Activated CD8-positive, alpha-beta T cell treated with anti-CD3 and anti-CD28 coated beads, Interleukin-2, amount 10 ng/mL, durations not matched to agents 7 days and 5 days (primary cell): ENCODE measurements around the gene ADAM33. TPM values are rescaled to one million over a fixed set of nuclear protein-coding genes. Genes with fewer than 3 reads are reported as not detected.

Experiments
- ATAC-seq: fragments of 150-1000 bp; cut with Tn5 transposase; one replicate; pipeline ENCODE4 v1.10.0; 2021; ENCODE audit warnings: moderate library complexity
- CTCF ChIA-PET: fragments of 350-600 bp; sonication (Branson Sonifier 250); formaldehyde crosslinking; loops from one replicate; lab custom pipeline; 2021; ENCODE audit warnings: antibody characterized with exemption; lab: Charles Lee
- POLR2A ChIA-PET: fragments of 350-600 bp; sonication (Branson Sonifier 250); formaldehyde crosslinking; loops from one replicate; lab custom pipeline; 2021; ENCODE audit warnings: antibody characterized with exemption; lab: Charles Lee
- DNase-seq: peaks from one replicate; pipeline ENCODE4 v3.0.0-alpha.2; 2020
- H3K27ac Mint-ChIP-seq: one replicate; pipeline ENCODE4 v1.8.0; 2021; ENCODE audit warnings: mild to moderate bottlenecking, mixed read lengths
- H3K27me3 Mint-ChIP-seq: one replicate; pipeline ENCODE4 v1.8.0; 2021; ENCODE audit warnings: low read depth, mixed read lengths
- H3K36me3 Mint-ChIP-seq: one replicate; pipeline ENCODE4 v1.8.0; 2021; ENCODE audit warnings: low read depth, mixed read lengths
- H3K4me1 Mint-ChIP-seq: one replicate; pipeline ENCODE4 v1.8.0; 2021; ENCODE audit warnings: low read depth, mixed read lengths
- H3K4me3 Mint-ChIP-seq: one replicate; pipeline ENCODE4 v1.8.0; 2021; ENCODE audit warnings: mild to moderate bottlenecking, mixed read lengths
- H3K9me3 Mint-ChIP-seq: one replicate; pipeline ENCODE4 v1.8.0; 2022; ENCODE audit warnings: mixed read lengths; ENCODE audit not compliant: insufficient read depth
- total RNA-seq, 2 experiments: library from RNA; stranded (reverse); gene quantifications; one replicate each; pipeline ENCODE4 v1.2.3, GENCODE V29; 2021

ADAM33 gene
- total RNA-seq, 2 experiments from 2014 or later = not detected

DNA sequence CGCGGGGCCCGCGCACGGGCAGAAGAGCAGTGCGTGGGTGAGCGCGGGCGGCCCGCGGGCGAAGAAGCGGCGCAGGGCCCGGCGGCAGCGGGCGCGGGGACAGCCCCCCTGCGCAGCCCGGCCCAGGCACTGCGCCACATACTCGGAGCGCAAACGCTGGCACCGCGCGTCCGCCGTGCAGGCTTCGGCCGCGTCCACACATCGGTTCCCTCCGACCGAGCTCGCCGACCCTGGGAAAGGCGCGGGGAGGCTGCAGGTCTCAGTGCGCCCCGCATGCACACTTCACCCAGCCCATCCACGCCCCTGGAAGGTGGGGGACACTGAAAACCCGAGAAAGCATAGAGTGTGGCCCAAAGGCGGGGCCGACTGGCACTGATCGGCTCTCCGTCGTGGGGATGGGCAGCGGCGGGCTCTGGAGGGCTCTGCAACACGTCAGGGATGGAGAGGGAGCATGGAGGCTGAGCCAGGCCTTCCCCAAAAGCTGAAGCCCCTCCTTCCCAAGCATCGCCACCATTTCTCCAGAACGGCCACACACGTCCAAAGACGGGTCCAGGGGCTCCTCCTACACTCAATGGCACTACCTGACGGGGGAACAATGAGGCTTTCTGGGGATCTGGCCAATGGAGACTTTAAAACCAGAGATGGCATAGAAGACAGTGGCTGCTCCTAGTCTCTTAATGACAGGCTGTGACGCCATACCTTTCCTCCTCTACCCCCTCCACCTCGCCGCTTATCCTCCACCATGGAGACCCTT is 20.6 kb downstream of the ADAM33 start:
- peaks cover 67% of the 10 kb centered on the region for H3K27me3 Mint-ChIP-seq
- CTCF ChIA-PET = interaction anchor here (1.9 kb wide), 1 partner anchor 15 kb away, joined by 5 read pairs; no protein-coding TSS in a partner anchor
- H3K36me3 Mint-ChIP-seq = no peaks in the 10 kb centered on the region
- H3K27ac Mint-ChIP-seq = no peak overlapping the region
- no peaks in the 10 kb centered on the region for H3K9me3 Mint-ChIP-seq
- POLR2A ChIA-PET = no interaction called here
- H3K4me3 Mint-ChIP-seq = no peak overlapping the region
- ATAC-seq (no peak), DNase-seq (no peak)
- H3K4me1 Mint-ChIP-seq = peaks cover 32% of the 10 kb centered on the region

DNA sequence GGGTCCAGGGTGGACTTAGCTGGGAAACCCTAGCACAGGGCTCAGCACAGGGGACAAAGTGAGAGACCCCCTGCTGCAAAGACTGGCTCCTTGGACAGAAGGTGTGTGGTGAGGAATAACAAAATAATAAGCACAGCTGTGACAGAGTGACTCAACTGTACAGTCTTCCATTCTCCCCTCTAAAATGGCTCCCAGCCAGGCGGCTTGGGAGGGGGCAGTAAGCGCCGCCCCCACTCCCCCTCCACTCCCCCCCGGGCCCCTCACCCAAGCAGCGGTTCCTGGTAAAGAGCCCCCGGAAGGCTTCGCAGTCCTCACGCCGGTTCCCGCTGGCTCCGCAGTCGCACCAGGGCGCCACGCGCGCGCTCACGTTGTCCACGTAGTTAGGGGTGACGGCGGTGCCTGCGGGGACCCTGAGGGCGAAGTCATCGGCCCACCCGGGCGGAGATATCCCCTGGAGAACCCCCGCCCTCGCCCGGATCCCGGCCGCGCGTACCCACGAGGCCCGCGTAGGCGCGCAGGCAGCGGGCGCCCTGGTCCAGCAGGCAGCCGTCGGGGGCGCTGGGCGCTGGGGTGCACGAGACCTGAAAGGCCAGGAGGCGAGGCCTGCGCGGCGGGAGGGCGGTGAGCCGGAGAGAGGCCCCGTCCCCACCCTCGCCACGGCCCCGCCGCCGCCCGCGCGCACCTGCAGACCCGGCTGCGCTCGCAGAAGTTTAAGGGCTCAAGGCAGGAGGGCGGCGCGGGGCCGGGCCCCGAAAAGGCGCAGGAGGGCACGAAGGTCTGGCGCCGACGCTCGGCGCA is 21.3 kb downstream of the ADAM33 start:
- no peak overlapping the region for H3K27ac Mint-ChIP-seq
- ChIA-PET CTCF (no interaction called here), POLR2A (no interaction called here)
- ATAC-seq = no peak
- H3K9me3 Mint-ChIP-seq = no peaks in the 10 kb centered on the region
- no peaks in the 10 kb centered on the region for H3K36me3 Mint-ChIP-seq
- H3K4me1 Mint-ChIP-seq = peaks cover 24% of the 10 kb centered on the region
- H3K27me3 Mint-ChIP-seq = peaks cover 73% of the 10 kb centered on the region
- DNase-seq = no peak
- H3K4me3 Mint-ChIP-seq = no peak overlapping the region

DNA sequence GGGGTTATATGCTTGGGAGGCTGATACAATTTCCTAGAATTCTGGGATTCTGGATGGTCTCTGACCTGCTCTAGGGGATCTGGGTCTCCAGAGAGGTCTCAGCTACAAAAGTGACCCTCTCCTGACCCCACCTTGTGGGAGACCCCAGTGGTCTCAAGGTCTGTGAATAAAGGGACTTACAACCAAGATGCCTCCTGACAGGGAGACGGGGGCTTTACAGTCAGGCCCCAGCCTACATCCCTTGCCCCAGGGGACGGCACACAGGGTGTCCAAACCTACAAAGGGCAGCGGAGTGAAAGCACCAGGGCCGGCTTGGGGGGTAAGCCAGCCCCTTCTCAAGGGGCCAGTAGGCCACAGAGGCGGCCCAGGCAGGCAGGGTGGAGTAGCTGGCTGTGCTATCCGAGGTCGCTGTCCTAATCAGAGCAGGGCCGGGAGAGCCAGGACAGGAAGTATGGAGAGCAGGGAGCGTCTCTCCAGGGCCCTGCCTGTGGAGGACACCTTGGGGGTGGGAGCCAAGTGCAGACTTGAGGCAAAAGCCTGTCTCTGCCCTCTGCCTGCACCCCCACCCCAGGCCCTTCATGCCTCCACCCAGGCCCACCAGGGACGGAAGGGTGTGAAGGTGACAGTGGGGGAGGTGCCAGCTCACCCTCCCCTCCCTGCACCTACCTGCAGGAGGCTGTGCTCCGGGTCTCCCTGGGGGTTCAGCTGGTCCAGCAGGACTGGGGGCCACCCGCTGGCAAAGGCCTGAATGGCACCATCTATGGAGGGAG is 22.1 kb downstream of the ADAM33 start:
- H3K27me3 Mint-ChIP-seq = peaks cover 73% of the 10 kb centered on the region
- ChIA-PET POLR2A (no interaction called here), CTCF (interaction anchor here (0.9 to 1.3 kb wide), 2 partner anchors 50 to 51 kb away, joined by 3 to 4 read pairs; no protein-coding TSS in a partner anchor)
- DNase-seq (no peak), ATAC-seq (no peak)
- H3K4me3 Mint-ChIP-seq = no peak overlapping the region
- peaks cover 16% of the 10 kb centered on the region for H3K4me1 Mint-ChIP-seq
- H3K9me3 Mint-ChIP-seq = no peaks in the 10 kb centered on the region
- H3K27ac Mint-ChIP-seq = no peak overlapping the region
- no peaks in the 10 kb centered on the region for H3K36me3 Mint-ChIP-seq

DNA sequence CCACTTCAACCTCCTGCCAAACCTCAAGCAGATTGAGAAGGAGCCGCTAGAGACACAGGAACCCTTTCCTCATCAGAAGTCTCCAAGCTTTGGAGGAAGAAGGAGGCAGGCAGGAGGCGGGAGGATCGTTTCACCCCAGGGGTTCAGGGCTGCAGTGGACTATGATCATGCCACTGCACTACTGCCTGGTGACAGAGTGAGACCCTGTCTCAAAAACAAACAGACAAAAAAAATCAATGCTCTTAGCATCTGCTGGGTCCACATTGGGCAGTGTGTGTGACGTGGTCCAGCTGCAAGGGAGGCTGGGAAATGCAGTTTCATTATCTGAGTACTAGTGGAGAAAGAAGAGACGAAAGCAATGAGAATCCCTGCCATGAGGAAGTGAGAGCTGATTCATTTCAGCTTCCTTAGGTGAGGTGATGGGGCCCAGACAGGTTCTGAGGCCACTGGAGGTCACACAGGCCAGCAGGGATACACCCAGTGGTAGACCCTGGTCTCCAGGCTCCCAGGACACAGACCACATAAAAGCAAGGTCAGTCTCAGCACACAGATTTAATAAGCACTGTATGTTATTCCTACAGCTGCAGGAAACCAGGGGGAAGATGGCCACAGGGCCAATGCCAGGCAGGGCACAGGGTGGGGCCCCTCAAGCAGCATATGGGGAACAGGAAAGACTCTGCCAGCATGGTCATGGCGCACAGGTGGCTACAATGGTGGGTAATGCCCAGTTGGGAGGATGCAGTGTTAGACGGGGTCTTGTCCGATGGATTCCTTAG is 22.9 kb downstream of the ADAM33 start:
- POLR2A ChIA-PET = interaction anchor here (0.6 kb wide), 1 partner anchor 32 kb away, joined by 3 read pairs; no protein-coding TSS in a partner anchor
- ATAC-seq (peak; percentile 62), DNase-seq (no peak)
- no peak overlapping the region for H3K27ac Mint-ChIP-seq
- peaks cover 15% of the 10 kb centered on the region for H3K4me1 Mint-ChIP-seq
- CTCF ChIA-PET = interaction anchor here (0.9 to 1.4 kb wide), 4 partner anchors 18 to 95 kb away, joined by 3 to 4 read pairs (median 4); no protein-coding TSS in a partner anchor
- H3K27me3 Mint-ChIP-seq = peaks cover 67% of the 10 kb centered on the region
- no peaks in the 10 kb centered on the region for H3K36me3 Mint-ChIP-seq
- no peak overlapping the region for H3K4me3 Mint-ChIP-seq
- H3K9me3 Mint-ChIP-seq = no peaks in the 10 kb centered on the region

DNA sequence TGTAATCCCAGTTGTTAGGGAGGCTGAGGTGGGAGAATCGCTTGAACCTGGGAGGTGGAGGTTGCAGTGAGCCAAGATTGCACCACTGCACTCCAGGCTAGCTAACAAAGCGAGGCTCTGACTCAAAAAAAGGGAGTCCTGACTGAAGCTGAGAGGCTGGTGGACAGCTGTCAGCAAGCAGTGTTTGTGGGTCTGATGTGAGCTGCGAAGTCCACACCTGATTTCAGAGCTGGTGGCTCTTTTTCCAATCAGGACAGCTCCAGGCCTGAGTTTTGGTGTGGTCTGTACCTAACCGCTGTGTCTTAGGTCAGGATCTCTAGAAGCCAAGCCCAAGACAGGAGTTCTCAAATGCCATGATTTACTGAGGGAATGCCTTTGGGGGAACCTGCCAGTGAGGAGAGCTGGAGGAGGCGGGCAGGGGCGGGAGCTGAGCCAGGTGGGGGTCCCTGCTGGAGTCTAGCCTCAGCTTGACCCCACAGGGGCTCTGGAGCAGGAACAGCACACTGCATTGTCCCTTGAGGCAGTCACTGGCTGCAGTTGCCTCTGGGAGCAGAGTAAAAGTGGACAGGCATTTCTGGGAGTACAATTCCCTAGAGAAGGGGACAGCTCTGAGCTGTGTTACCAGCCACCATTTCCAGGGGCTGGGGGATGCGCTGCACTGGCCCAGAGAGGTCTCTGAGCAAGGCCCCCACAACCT is 23.6 kb downstream of the ADAM33 start:
- no peak for ATAC-seq
- no peaks in the 10 kb centered on the region for H3K36me3 Mint-ChIP-seq
- POLR2A ChIA-PET = no interaction called here
- H3K4me1 Mint-ChIP-seq = peaks cover 22% of the 10 kb centered on the region
- H3K27ac Mint-ChIP-seq = no peak overlapping the region
- CTCF ChIA-PET = interaction anchor here (0.9 to 1.4 kb wide), 4 partner anchors 19 to 94 kb away, joined by 3 to 4 read pairs (median 4); no protein-coding TSS in a partner anchor
- no peak overlapping the region for H3K4me3 Mint-ChIP-seq
- peaks cover 63% of the 10 kb centered on the region for H3K27me3 Mint-ChIP-seq
- no peak for DNase-seq
- H3K9me3 Mint-ChIP-seq = no peaks in the 10 kb centered on the region

DNA sequence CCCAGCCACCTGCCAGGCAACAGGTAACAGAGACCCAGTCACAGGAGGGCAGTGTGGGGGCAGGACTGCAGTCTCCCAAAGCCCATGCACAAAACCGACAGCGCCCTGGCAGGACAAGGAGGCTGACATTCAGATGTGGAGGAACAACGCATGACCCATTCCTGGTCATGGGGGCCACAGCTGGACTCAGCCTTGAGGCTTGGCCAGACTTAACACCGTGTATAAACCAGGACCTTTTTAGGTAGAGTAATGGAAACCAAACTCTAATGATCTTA is 26.7 kb downstream of the ADAM33 start:
- H3K27me3 Mint-ChIP-seq = peaks cover 40% of the 10 kb centered on the region
- ChIA-PET POLR2A (no interaction called here), CTCF (interaction anchor here (1.3 to 2.2 kb wide), 3 partner anchors 22 to 92 kb away, joined by 3 to 7 read pairs (median 5); no protein-coding TSS in a partner anchor)
- ATAC-seq (no peak), DNase-seq (no peak)
- no peak overlapping the region for H3K4me3 Mint-ChIP-seq
- peaks cover 29% of the 10 kb centered on the region for H3K4me1 Mint-ChIP-seq
- H3K36me3 Mint-ChIP-seq = no peaks in the 10 kb centered on the region
- H3K27ac Mint-ChIP-seq = no peak overlapping the region
- H3K9me3 Mint-ChIP-seq = no peaks in the 10 kb centered on the region

DNA sequence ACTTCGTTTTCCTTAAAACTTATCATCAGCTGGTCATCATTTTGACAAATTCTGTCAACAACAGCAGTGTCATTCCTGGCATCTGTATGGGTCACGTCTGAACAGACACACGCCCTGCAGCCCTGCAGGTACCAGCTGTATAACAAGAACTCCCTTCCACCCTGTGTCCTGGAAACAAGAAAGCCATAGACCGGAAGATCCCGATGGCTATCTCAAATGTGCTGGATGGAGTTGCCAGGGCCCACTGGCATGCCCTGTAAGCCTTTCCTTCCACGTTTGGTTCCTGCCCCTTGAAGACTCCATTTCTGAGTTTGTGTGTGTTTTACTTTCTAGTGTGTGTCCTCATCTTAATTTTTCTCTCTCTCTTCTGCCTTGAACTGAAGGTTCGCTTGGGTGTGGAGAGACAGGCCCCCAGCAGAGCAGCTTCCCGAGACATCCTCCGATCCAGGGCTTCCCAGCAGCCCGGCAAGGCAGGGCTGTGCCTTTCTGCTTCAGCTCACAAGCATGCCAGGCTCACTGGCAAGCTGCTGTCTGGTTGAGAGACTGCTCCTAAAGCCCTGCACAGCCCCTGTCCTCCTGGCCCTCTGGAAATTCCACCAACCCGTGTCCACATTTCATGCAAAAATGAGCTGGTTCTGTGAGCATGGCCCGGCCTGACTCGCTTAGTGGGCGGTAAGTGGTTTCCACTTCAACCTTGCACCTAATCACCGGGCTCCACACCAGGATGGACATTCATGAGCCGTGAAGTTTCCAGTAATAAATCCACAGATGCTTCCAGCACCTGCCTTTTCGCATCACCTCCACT is 27.3 kb downstream of the ADAM33 start:
- DNase-seq = no peak
- H3K27ac Mint-ChIP-seq = no peak overlapping the region
- peaks cover 25% of the 10 kb centered on the region for H3K4me1 Mint-ChIP-seq
- no peaks in the 10 kb centered on the region for H3K9me3 Mint-ChIP-seq
- no peak overlapping the region for H3K4me3 Mint-ChIP-seq
- ChIA-PET CTCF (interaction anchor here (1.3 to 2.2 kb wide), 2 partner anchors 22 to 91 kb away, joined by 3 to 7 read pairs; no protein-coding TSS in a partner anchor), POLR2A (no interaction called here)
- H3K36me3 Mint-ChIP-seq = no peaks in the 10 kb centered on the region
- ATAC-seq = no peak
- H3K27me3 Mint-ChIP-seq = peaks cover 34% of the 10 kb centered on the region

DNA sequence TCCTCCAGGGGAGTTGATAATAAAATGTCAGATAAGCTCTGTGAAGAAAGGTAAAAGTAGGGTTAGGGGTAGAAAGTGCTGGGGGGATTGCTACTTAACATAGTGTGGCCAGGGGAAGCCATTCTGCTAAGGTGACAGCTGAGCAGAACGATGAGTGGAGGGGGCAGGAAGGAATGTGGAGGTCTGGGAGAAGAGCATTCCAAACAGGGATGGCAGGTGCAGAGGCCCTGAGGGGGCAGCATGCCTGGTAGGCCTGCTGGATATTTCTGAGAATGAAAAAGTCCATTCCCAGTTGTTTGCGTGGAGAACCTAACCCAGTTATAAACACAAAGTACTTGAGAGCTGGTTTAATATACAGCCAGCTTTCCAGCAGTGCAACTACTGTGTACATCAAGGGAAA is 27.9 kb downstream of the ADAM33 start:
- POLR2A ChIA-PET = no interaction called here

DNA sequence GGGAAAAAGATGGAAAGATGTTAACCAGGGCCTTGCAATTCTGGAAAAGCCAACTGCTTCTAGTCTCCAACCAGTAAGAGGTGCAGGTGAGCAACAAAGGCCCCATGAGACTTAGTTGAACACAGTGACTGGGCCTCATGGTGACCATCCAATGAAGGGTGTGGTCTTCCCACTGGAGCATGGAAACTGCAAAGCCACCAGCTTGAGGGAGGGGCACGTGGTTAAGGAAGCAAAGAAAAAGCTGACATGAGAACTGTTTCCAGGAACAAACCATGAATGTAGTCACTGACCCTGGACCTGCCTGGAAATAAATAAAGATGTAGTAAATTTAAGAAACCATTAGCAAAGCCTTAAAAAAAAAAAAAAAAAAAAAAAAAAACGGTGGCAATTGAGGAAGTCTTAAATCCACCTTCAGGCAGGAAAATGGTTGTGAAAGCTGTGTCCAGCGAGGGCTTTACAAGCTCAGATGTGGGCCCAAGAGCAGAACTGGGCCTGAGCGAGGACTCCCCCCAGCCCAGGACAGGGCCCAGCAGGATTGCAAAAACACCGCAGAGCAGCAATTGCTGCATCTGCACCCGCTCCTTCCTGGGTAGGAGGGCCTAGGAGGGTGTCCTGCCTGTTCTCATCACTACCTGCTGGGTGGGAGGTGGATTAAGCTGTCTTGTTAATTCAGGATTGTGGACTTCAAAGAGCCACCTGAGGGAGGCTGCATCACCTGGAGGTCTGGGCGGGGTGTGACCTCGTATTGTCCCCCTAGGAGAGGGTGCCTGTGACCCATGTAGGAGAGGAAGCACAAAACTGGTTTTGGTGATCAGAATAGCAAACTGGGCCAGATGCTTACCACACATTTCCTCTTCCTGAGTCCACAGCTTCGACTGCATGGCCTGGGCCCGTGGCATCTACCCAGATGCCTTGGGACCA is 28.9 kb downstream of the ADAM33 start:
- ChIA-PET POLR2A (no interaction called here), CTCF (interaction anchor here (0.7 to 2.2 kb wide), 2 partner anchors 24 to 58 kb away, joined by 3 to 7 read pairs; no protein-coding TSS in a partner anchor)
- ATAC-seq = no peak
- Mint-ChIP-seq H3K9me3 (no peaks in the 10 kb centered on the region), H3K4me3 (no peak overlapping the region), H3K4me1 (peaks cover 16% of the 10 kb centered on the region), H3K27ac (no peak overlapping the region), H3K36me3 (peaks cover 3% of the 10 kb centered on the region), H3K27me3 (peaks cover 23% of the 10 kb centered on the region)
- no peak for DNase-seq

More for the DNA sequence above, 27.9 kb downstream of the ADAM33 start:
- DNase-seq (no peak), ATAC-seq (no peak)
- H3K36me3 Mint-ChIP-seq = no peaks in the 10 kb centered on the region
- no peak overlapping the region for H3K4me3 Mint-ChIP-seq
- H3K4me1 Mint-ChIP-seq = peaks cover 19% of the 10 kb centered on the region
- no peaks in the 10 kb centered on the region for H3K9me3 Mint-ChIP-seq
- peaks cover 29% of the 10 kb centered on the region for H3K27me3 Mint-ChIP-seq
- CTCF ChIA-PET = interaction anchor here (1.3 to 2.2 kb wide), 2 partner anchors 23 to 91 kb away, joined by 3 to 7 read pairs; no protein-coding TSS in a partner anchor
- H3K27ac Mint-ChIP-seq = no peak overlapping the region
